Omental fat pad (tissue), 4 donors: ENCODE data around the gene PALD1. TPM values are rescaled to one million over a fixed set of nuclear protein-coding genes. Genes with fewer than 3 reads are reported as not detected.

ENCODE experiments used
- ATAC-seq: fragments of 150-250 bp; one replicate; pipeline ENCODE4 v1.9.1; 2016; ENCODE audit warnings: mild to moderate bottlenecking, moderate library complexity; ENCODE audit not compliant: low FRiP score
- DNase-seq: peaks from one replicate; pipeline ENCODE4 v3.0.0-alpha.2; 2019; ENCODE audit warnings: low spot score
- CTCF ChIP-seq, 3 donors: fragments of 450-650 bp; IDR thresholded peaks; one replicate each; pipeline ENCODE4 v1.5.1; 2016 to 2017; ENCODE audit warnings: antibody characterized with exemption in 3 of 3, mild to moderate bottlenecking in 3 of 3, moderate library complexity in 2 of 3
- total RNA-seq, 4 donors: library from RNA; depleted of rRNA; stranded (reverse); fragments of >200 nt; gene quantifications; one replicate each; pipeline ENCODE4 v1.1.0, GENCODE V29; 2016

Gene PALD1
- total RNA-seq, 4 donors from 2014 or later, result 3.3 to 12.1 (median 8.0) TPM

GRCh38 chr10:70561070-70561469, 82.5 kb downstream of the PALD1 start:
- TF ChIP-seq CTCF (IDR thresholded peaks at IDR 0.05), result no peak
- ATAC-seq (no peak), DNase-seq (no peak)

DNA sequence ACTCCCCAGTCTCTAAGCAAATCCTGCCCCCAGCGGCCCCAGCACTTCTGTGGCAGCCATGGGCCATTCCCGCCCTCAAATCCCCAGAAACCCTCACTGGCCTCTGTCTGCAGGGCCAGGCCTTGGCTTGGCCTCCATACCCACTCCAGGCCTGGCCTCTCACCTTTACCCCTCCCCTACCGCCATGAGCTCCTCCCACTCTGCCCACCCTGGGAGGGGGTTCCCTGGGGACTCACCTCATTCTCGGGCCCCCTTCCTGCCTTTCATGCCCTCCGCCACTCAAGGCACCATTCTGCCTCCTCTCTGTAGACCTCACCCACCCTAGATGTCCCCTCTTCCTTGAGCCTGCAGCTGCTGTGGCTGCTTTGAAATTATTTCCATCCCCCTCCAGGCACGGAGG, 83.0 kb downstream of the PALD1 start:
- ATAC-seq, result no peak
- DNase-seq, result no peak
- no peak for TF ChIP-seq CTCF (IDR thresholded peaks at IDR 0.05)

DNA sequence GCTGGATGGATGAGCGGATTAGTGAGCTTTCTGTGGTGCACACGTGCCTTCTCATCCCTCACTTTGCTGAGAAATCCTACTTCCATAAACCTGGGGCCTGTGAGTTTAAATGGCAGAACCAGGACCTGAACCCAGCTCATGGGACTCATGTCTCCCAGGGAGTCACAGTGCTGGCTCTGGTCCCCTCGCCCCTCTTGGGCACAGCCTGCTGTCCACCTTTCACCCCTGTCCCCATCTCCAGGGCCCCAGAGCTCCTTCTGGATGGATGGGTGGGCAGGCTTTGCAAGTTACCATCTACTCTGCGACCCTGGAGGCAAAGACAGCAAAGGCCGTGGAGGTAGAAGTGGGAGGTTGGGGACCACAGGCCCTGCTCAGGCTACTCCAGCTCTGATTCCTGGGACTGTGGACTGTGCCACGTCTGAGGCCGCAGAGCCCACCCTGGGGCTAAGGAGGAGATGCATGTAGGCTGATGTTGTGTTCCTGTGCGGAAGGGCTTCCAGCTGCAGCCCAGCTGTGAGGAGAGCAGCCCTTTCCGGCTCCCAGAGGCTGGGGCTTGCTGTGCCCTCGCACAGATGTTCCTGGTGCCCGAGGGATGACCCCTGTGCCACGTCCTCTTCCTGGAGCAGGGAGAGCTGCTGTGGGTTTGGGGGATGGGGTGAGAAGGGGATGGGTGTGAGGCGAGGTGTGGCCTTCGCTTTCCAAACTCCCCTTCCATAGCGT, 83.6 kb downstream of the PALD1 start:
- TF ChIP-seq CTCF (IDR thresholded peaks at IDR 0.05), result no peak
- DNase-seq (no peak), ATAC-seq (no peak)

DNA sequence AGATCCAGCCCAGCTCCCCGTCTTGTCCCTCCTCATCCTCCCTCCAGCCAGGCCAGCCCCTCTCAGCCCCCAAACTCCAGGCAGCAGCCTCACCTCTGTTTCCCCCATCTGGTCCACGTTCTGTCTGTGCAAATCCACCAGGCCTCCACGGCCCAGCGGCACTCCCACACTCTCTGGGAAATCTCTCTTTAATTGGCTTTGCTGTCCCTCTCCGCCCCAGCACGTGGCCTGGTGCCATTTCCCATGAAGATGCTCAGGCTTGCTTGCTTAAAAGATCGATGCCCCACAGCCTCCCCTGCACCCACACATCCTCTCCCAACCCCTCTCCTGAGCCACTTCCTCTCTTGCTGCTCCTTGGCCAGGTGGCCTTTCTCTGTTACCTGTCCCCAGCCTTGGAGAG, 84.7 kb downstream of the PALD1 start:
- no peak for DNase-seq
- TF ChIP-seq CTCF (IDR thresholded peaks at IDR 0.05), result no peak
- ATAC-seq, result no peak

- DNase-seq (no peak), ATAC-seq (no peak)
- no peak for TF ChIP-seq CTCF (IDR thresholded peaks at IDR 0.05)
These were observed 85.7 kb downstream of the PALD1 start for GRCh38 chr10:70564113-70564725.

GRCh38 chr10:70564901-70565351, 86.4 kb downstream of the PALD1 start:
- DNase-seq, result no peak
- ATAC-seq, result no peak
- no peak for TF ChIP-seq CTCF (IDR thresholded peaks at IDR 0.05)
